Loucy (cell line): ENCODE results near the gene IGFBP5.
A peak's percentile ranks its signal among the peaks of the same experiment; 100 is the strongest.

Source experiments
- H2AFZ ChIP-seq: fragments of 200-600 bp; sonication (generic); 2 replicates; pipeline ENCODE4 v1.6.0; 2016; ENCODE audit warnings: antibody characterized with exemption, mild to moderate bottlenecking, low read length, moderate library complexity
- H3F3A ChIP-seq: fragments of 200-600 bp; 2 replicates; pipeline ENCODE4 v1.6.0; 2016; ENCODE audit warnings: antibody characterized with exemption, low read depth, mild to moderate bottlenecking
- H3K27me3 ChIP-seq: fragments of 200-600 bp; sonication (generic); 2 replicates; pipeline ENCODE4 v1.6.1; 2014; ENCODE audit warnings: low read length, mild to moderate bottlenecking; ENCODE audit not compliant: insufficient read depth, poor library complexity, severe bottlenecking
- H3K36me3 ChIP-seq: fragments of 200-600 bp; sonication (generic); 2 replicates; pipeline ENCODE4 v1.6.1; 2016; ENCODE audit warnings: low read length; ENCODE audit not compliant: insufficient read depth
- H3K4me1 ChIP-seq: fragments of 200-600 bp; sonication (generic); 2 replicates; pipeline ENCODE4 v1.5.1; 2014; ENCODE audit warnings: low read length, mild to moderate bottlenecking; ENCODE audit not compliant: insufficient read depth, poor library complexity, severe bottlenecking
- H3K4me2 ChIP-seq: fragments of 200-600 bp; sonication (generic); 2 replicates; pipeline ENCODE4 v1.6.0; 2014; ENCODE audit warnings: antibody characterized with exemption, low read length, low read depth, mild to moderate bottlenecking; ENCODE audit not compliant: poor library complexity, severe bottlenecking
- H3K4me3 ChIP-seq: fragments of 200-600 bp; sonication (generic); 2 replicates; pipeline ENCODE4 v1.5.1; 2014; ENCODE audit warnings: low read length, mild to moderate bottlenecking, mixed read lengths; ENCODE audit not compliant: poor library complexity, severe bottlenecking
- H3K79me2 ChIP-seq: fragments of 200-600 bp; sonication (generic); 2 replicates; pipeline ENCODE4 v1.6.1; 2014; ENCODE audit warnings: low read length; ENCODE audit not compliant: insufficient read depth
- H3K9ac ChIP-seq: fragments of 200-600 bp; sonication (generic); 2 replicates; pipeline ENCODE4 v1.6.0; 2014; ENCODE audit warnings: mild to moderate bottlenecking, low read depth, low read length, moderate library complexity; ENCODE audit not compliant: poor library complexity, severe bottlenecking
- H3K9me2 ChIP-seq: fragments of 200-600 bp; sonication (generic); replicated peaks from 2 replicates; pipeline ENCODE4 v1.6.1; 2016; ENCODE audit warnings: low read depth, low read length, mixed read lengths
- H3K9me3 ChIP-seq: fragments of 200-600 bp; sonication (generic); 2 replicates; pipeline ENCODE4 v1.6.1; 2014; ENCODE audit warnings: mild to moderate bottlenecking, antibody characterized with exemption, low read length, low read depth; ENCODE audit not compliant: insufficient read depth
- H4K20me1 ChIP-seq: fragments of 200-600 bp; sonication (generic); 2 replicates; pipeline ENCODE4 v1.6.0; 2014; ENCODE audit warnings: antibody characterized with exemption, low read length, mild to moderate bottlenecking; ENCODE audit not compliant: insufficient read depth, poor library complexity, severe bottlenecking
- CTCF ChIP-seq: fragments of 200-600 bp; sonication (generic); conservative IDR thresholded peaks from 2 replicates; pipeline ENCODE4 v1.5.1; 2014; ENCODE audit warnings: mild to moderate bottlenecking, antibody characterized with exemption, low read length
- EZH2phosphoT487 ChIP-seq: fragments of 200-600 bp; IDR thresholded peaks from 2 replicates; pipeline ENCODE4 v1.6.1; 2018; ENCODE audit warnings: antibody characterized with exemption, mild to moderate bottlenecking, moderate library complexity, borderline replicate concordance

IGFBP5 gene

GRCh38 chr2:216622526-216622925 lies 72.8 kb downstream of the IGFBP5 start:
- H2AFZ ChIP-seq, result no peak overlapping the region
- H3K4me3 ChIP-seq, result no peak overlapping the region

More at GRCh38 chr2:216622526-216622925, 72.8 kb downstream of the IGFBP5 start:
- Histone ChIP-seq H4K20me1 (no peaks in the 10 kb centered on the region), H3F3A (peaks cover 16% of the 10 kb centered on the region), H3K9me3 (no peaks in the 10 kb centered on the region), H3K36me3 (no peaks in the 10 kb centered on the region), H3K4me1 (peaks cover 53% of the 10 kb centered on the region), H3K9me2 (no peaks in the 10 kb centered on the region), H3K27me3 (no peaks in the 10 kb centered on the region), H3K4me2 (peak overlapping the region; percentile 39), H3K79me2 (no peaks in the 10 kb centered on the region), H3K9ac (no peak overlapping the region)
- no peak for TF ChIP-seq CTCF
- no peak for TF ChIP-seq EZH2phosphoT487
